Activated B cell treated with CpG ODN at 0.5 μM for 24 hours (primary cell): ENCODE data around the gene HSPA12B. TPM values are rescaled to one million over a fixed set of nuclear protein-coding genes. Genes with fewer than 3 reads are reported as not detected.

Experiments
- ATAC-seq: fragments of 200-7000 bp; cut with Tn5 transposase; one replicate; pipeline ENCODE4 v1.10.0; 2021; ENCODE audit warnings: low read depth, mild to moderate bottlenecking, moderate library complexity
- CTCF ChIA-PET: fragments of 350-600 bp; sonication (Branson Sonifier 250); formaldehyde crosslinking; loops from one replicate; lab custom pipeline; 2021; ENCODE audit warnings: antibody characterized with exemption; lab: Charles Lee
- POLR2A ChIA-PET: fragments of 350-600 bp; sonication (Branson Sonifier 250); formaldehyde crosslinking; loops from one replicate; lab custom pipeline; 2021; ENCODE audit warnings: antibody characterized with exemption; lab: Charles Lee
- DNase-seq: peaks from one replicate; pipeline ENCODE4 v3.0.0; 2022
- H3K27ac Mint-ChIP-seq: one replicate; pipeline ENCODE4 v1.8.0; 2020; ENCODE audit warnings: mixed read lengths
- H3K27me3 Mint-ChIP-seq: one replicate; pipeline ENCODE4 v1.8.0; 2021; ENCODE audit warnings: mixed read lengths
- H3K36me3 Mint-ChIP-seq: one replicate; pipeline ENCODE4 v1.8.0; 2021; ENCODE audit warnings: low read depth, mixed read lengths
- H3K4me1 Mint-ChIP-seq: one replicate; pipeline ENCODE4 v1.8.0; 2021; ENCODE audit warnings: mixed read lengths
- H3K4me3 Mint-ChIP-seq: one replicate; pipeline ENCODE4 v1.8.0; 2020; ENCODE audit warnings: mild to moderate bottlenecking, mixed read lengths
- H3K9me3 Mint-ChIP-seq: one replicate; pipeline ENCODE4 v1.8.0; 2020; ENCODE audit warnings: mixed read lengths
- CTCF ChIP-seq: fragments of 200-600 bp; IDR thresholded peaks from one replicate; pipeline ENCODE4 v1.8.0; 2022; ENCODE audit warnings: antibody characterized with exemption, mild to moderate bottlenecking
- intact Hi-C: fragments of 100-400 bp; cut with micrococcal nuclease; formaldehyde crosslinking; loops from one replicate; pipeline ENCODE4 v1.15.1; 2024
- total RNA-seq: library from RNA; stranded (reverse); gene quantifications from 2 replicates; pipeline ENCODE4 v1.2.3, GENCODE V29; 2022

The HSPA12B gene
- total RNA-seq, 1 donor from 2014 or later = not detected

GRCh38 chr20:3693376-3693775 is 39.1 kb upstream of the HSPA12B start:
- POLR2A ChIA-PET = no interaction called here
- no peak overlapping the region for H3K4me3 Mint-ChIP-seq
- H3K9me3 Mint-ChIP-seq = no peaks in the 10 kb centered on the region
- DNase-seq = no peak
- no peaks in the 10 kb centered on the region for H3K4me1 Mint-ChIP-seq
- ATAC-seq = no peak
- intact Hi-C loops = no loop called here
- H3K36me3 Mint-ChIP-seq = no peaks in the 10 kb centered on the region
- TF ChIP-seq CTCF = no peak
- H3K27ac Mint-ChIP-seq = no peak overlapping the region
- CTCF ChIA-PET = no interaction called here
- no peaks in the 10 kb centered on the region for H3K27me3 Mint-ChIP-seq

GRCh38 chr20:3694864-3695263 is 37.6 kb upstream of the HSPA12B start:
- no peak for TF ChIP-seq CTCF
- intact Hi-C loops = no loop called here
- ATAC-seq = no peak
- ChIA-PET POLR2A (no interaction called here), CTCF (no interaction called here)
- no peaks in the 10 kb centered on the region for H3K4me1 Mint-ChIP-seq
- no peaks in the 10 kb centered on the region for H3K9me3 Mint-ChIP-seq
- H3K27me3 Mint-ChIP-seq = no peaks in the 10 kb centered on the region
- no peak overlapping the region for H3K27ac Mint-ChIP-seq
- no peak overlapping the region for H3K4me3 Mint-ChIP-seq
- no peaks in the 10 kb centered on the region for H3K36me3 Mint-ChIP-seq
- DNase-seq = no peak

- Mint-ChIP-seq H3K27me3 (no peaks in the 10 kb centered on the region), H3K9me3 (no peaks in the 10 kb centered on the region), H3K4me3 (no peak overlapping the region), H3K36me3 (no peaks in the 10 kb centered on the region), H3K27ac (no peak overlapping the region), H3K4me1 (no peaks in the 10 kb centered on the region)
- no peak for TF ChIP-seq CTCF
- ChIA-PET POLR2A (no interaction called here), CTCF (no interaction called here)
- no peak for DNase-seq
- intact Hi-C loops = no loop called here
- no peak for ATAC-seq
Measured at GRCh38 chr20:3696200-3696599, 36.3 kb upstream of the HSPA12B start.

- TF ChIP-seq CTCF = no peak
- no peak for DNase-seq
- ChIA-PET POLR2A (no interaction called here), CTCF (interaction anchor here (2.3 kb wide), 1 partner anchor 14 kb away, joined by 7 read pairs; no protein-coding TSS in a partner anchor)
- Mint-ChIP-seq H3K36me3 (no peaks in the 10 kb centered on the region), H3K4me1 (no peaks in the 10 kb centered on the region), H3K9me3 (no peaks in the 10 kb centered on the region), H3K4me3 (no peak overlapping the region), H3K27me3 (no peaks in the 10 kb centered on the region), H3K27ac (no peak overlapping the region)
- ATAC-seq = no peak
- intact Hi-C loops = no loop called here
Measured at GRCh38 chr20:3696745-3697587, 35.5 kb upstream of the HSPA12B start.

- DNase-seq (no peak), ATAC-seq (no peak)
- intact Hi-C loops = no loop called here
- H3K27me3 Mint-ChIP-seq = peaks cover 1% of the 10 kb centered on the region
- CTCF ChIA-PET = interaction anchor here (2.3 kb wide), 1 partner anchor 13 kb away, joined by 7 read pairs; no protein-coding TSS in a partner anchor
- H3K4me1 Mint-ChIP-seq = no peaks in the 10 kb centered on the region
- no peaks in the 10 kb centered on the region for H3K9me3 Mint-ChIP-seq
- no peak overlapping the region for H3K27ac Mint-ChIP-seq
- no peaks in the 10 kb centered on the region for H3K36me3 Mint-ChIP-seq
- H3K4me3 Mint-ChIP-seq = no peak overlapping the region
- no peak for TF ChIP-seq CTCF
- POLR2A ChIA-PET = no interaction called here
Measured at GRCh38 chr20:3697588-3698305, 34.7 kb upstream of the HSPA12B start.
